T47D (cell line): ENCODE measurements around the gene KLHDC2.
"Not testable (repeated sequence)": the region's sequence is repeated elsewhere in the genome, so short reads cannot be mapped to it uniquely, and the experiment has no call there.

Experiments
- DNase-seq, 2 experiments: peaks; one replicate each; pipeline versions ENCODE4 v3.0.0 to v3.0.0-alpha.2; 2011 to 2012; ENCODE audit warnings: low read depth in 1 of 2, low spot score in 1 of 2
- JUND ChIP-seq: IDR thresholded peaks from 2 replicates; pipeline ENCODE4 v1.6.1; 2012; ENCODE audit warnings: low read depth
- in situ Hi-C: cut with HindIII; loops from 2 replicates; pipeline ENCODE4 v1.10.0; 2016; ENCODE audit warnings: low sequenced_read_pairs, low pct_unique_long_range_greater_than_20kb

KLHDC2 gene, protein sequence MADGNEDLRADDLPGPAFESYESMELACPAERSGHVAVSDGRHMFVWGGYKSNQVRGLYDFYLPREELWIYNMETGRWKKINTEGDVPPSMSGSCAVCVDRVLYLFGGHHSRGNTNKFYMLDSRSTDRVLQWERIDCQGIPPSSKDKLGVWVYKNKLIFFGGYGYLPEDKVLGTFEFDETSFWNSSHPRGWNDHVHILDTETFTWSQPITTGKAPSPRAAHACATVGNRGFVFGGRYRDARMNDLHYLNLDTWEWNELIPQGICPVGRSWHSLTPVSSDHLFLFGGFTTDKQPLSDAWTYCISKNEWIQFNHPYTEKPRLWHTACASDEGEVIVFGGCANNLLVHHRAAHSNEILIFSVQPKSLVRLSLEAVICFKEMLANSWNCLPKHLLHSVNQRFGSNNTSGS

DNA sequence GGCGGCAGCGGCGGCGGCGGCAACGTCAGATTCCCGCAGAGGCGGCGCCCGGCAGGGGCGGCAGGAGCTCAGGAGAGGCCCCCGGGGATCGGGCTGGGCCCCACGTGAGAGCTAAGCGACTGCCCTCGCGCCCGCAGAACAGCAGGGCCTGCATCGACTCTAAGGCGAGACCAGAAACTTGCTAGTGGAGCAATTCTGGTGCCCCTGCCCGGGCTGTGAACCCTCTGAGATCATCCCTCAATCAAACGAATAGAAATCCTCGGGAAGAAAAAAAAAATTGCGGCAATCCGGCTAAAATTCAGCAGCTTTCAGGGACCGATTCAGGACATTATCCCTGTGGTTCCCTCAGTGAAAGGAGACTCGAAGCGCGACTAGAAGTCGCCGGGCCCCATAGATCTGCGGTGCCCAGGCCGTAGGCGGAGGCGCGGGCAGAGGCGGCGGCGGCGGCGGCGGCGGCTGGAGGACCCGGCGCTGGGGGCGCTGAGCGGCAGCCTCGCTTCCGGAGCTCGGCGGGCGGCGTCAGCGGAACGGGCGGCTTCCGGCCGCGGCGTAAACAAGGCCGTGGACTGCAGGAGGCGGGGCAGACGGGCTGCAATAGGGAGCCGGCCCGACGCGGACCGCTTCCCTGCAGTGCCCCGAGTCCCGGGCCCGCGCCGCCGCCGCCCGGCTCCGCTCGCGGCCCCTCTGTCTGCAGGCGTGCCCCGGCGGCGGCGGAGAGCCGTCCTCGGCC lies at the start of gene KLHDC2:
Gene KLHDC2, plus strand, starts transcription at position 583 of the 730 bp plus-strand sequence. CDS start 316 bp downstream, outside the sequence.
- peak; percentile 76 to 93 for DNase-seq
- in situ Hi-C loops, result no loop called here
- no peak for TF ChIP-seq JUND

DNA sequence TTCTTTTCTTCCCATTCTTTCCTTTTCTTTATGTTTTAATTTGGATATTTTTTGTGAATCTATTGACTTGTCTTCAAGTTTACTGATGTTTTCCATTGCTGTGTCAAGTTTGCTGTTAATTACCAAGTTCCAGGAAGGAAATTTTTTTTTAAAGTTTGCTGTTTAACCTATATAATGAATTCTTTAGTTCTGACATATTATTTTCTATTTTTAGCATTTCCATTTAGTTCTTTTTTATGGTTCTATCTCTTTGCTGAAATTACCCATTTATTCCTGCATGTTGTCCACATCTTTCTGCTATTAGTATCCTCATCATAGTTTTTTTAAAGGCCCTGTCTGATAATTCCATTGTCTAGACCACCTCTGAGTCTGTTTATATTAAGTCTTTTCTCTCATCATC lies 47.2 kb upstream of the KLHDC2 start:
- no peak for DNase-seq
- no peak for TF ChIP-seq JUND
- in situ Hi-C loops, result no loop called here

DNA sequence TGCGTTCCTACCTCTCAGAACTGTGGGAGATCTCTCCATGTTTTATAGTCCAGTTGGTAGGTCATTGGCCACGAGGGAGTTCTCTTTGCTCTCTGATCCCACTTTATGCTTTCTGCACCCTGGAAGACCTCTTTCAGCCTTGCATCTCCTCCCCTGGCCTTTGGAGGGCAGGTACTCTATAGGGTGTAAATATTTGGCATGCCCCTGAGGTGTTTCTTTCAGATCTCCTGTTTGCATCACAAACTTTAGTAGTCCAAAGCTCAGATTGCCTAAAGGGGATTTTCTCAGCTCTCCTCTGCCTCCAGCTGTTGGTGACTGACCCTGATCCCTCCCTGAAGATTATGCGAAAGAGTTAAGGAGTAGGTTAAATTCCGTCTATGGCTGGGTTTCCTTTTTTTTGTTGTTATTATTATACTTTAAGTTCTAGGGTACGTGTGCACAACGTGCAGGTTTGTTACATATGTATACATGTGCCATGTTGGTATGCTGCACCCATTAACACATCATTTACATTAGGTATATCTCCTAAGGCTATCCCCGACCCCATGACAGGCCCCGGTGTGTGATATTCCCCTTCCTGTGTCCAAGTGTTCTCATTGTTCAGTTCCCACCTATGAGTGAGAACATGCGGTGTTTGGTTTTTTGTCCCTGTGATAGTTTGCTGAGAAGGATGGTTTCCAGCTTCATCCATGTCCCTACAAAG lies 46.1 kb upstream of the KLHDC2 start:
- peak; percentile 7 to 20 for DNase-seq
- in situ Hi-C loops, result not testable (repeated sequence)

DNA sequence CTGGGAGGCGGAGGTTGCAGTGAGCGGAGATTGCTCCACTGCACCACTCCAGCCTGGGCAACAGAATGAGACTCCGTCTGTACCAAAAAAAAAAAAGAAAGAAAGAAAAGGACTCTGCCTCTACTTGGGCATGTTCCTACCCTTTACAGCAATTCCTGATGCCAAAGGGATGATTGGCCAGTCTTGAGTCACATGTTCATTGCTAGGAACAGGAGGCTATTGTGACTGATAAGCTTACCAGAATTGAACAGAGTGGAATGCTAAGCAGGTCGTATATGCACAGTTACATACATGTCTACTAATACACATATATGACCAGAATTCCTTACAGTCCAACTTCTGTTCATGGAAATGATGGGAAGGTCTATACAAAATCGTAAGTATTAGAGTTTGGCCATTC lies 40.8 kb upstream of the KLHDC2 start:
- DNase-seq, result no peak
- no peak for TF ChIP-seq JUND
- in situ Hi-C loops, result no loop called here

DNA sequence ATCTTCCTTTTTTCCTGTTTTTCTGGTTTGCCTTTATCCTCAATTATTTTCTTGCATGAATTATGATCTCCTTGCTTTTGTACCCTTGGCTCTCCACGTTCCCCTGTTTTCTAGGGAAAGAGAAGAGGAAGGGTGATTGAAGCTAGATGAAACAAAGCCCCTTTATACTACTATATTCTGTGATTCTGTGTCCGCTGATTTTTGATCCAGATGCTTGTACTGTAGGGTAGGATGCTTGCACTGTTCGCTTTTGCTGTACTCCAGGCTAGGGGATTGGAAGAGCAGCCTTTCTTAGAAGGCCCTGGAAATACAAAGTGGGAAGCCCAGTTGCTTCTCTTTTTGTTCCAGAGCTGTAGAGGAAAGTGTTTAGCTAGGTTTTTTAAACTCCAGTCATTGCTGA lies 35.1 kb upstream of the KLHDC2 start:
- TF ChIP-seq JUND, result no peak
- in situ Hi-C loops, result no loop called here
- DNase-seq, result no peak

DNA sequence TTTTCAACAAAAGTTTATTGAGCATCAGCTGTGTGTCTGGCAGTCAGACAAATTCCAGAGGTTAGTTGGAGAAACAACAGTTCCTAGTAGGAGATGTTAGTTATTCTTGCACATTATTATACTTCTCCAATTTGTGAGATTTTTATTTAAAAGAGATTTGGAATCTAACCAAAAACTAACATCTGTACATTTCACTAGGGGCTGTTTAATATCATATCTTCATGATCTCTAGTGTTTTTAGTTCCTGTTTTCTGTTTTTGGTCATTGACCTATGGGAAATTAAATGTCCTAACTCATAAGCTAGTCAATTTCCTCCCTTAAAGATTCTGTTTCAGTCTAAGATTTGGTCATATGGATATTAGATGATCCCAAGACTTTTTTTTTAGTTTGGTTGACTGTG lies 34.1 kb upstream of the KLHDC2 start:
- in situ Hi-C loops, result no loop called here
- DNase-seq, result no peak
- no peak for TF ChIP-seq JUND

DNA sequence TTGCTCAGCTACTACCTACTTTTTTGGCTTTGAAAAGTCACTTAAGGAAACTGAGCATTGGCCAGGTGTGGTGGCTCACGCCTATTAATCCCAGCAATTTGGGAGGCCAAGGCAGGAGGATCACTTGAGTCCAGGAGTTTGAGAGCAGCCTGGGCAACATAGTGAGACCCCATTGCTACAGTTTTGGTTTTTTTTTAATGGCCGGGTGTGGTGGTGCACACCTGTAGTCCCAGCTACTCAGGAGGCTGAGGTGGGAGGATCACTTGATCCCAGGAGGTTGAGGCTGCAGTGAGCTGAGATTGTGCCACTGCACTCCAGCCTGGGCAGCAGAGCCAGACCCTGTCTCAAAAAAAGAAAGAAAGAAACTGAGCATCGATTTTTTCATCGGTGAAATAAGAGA lies 32.3 kb upstream of the KLHDC2 start:
- in situ Hi-C loops, DNase-seq: not testable (repeated sequence)

DNA sequence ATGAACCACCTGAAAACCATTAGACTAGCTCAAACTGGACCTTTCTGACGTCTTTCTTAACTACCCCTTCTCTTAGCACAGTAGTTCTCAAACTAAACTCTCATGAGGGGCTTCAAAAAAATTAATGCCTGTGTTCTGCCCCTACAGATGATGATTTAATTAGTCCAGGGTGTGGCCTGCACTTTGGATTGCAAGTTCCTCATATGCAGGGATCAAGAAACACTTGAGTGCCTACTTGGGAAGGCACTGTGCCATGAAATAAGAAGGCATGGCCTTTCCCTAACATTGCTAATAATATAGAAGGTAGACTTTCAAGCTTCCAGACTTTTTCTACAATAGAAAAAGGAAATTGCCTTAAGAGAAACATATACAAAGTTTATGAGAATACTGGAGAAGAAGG lies 22.8 kb upstream of the KLHDC2 start:
- no peak for TF ChIP-seq JUND
- DNase-seq, result no peak
- in situ Hi-C loops, result no loop called here

DNA sequence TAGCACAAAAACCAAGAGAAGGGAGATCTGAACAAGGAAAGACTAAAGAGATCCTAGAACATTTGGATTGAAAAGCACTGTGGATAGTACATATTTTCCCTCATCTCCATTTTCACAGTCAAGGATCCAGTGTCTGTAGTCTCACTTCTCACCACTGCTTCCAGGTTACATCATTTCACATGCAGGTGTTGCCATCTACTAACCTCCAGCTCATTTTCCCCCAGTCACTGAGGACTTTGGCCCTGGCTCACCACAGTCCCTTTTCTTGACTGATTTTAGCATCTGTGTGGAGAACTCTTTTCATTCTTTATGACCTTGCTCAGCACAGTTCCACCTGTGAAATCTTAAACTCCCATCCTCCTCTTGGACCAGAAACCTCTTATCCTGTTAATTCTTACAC lies 21.5 kb upstream of the KLHDC2 start:
- DNase-seq, in situ Hi-C loops: not testable (repeated sequence)

DNA sequence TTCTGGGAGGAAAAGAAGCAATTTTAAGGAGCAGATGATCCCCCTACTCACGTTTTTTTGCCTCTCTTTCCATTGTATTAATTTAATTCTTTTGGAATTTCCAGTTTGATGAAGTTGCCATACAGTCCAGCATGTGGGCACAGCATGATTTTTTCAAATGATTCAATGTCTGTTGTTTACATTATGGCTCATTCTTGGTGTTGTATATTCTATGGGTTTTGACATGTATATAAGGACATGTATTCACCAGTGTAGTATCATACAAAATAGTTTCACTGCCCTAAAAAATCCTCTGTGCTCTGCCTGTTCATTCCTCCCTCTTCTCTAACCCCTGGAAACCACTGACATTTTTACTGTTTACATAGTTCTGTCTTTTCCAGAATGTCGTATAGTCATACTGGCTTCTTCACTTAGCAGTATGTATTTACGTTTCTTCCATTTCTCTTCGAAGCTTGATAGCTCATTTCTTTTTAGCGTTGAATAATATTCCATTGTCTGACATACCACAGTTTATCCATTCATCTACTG lies 13.3 kb upstream of the KLHDC2 start:
- DNase-seq, result no peak
- in situ Hi-C loops, result no loop called here
- TF ChIP-seq JUND, result no peak

DNA sequence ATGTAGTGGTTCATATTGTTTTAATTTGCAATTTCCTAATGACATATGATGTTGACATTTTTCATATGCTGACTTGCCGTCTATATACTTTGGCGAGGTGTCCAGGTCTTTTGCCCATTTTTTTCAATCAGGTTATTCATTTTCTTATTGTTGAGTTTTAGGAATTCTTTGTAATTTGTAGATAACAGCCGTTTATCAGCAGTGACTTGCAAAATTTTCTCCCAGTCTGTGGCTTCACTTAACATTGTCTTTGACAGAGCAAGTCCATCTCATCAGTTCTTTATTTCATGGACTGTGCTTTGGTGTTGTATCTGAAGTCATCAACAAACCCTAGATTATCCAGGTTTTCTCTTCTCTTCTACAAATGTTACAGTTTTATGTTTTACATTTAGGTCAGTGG lies 12.6 kb upstream of the KLHDC2 start:
- no peak for TF ChIP-seq JUND
- in situ Hi-C loops, result no loop called here
- DNase-seq, result no peak

DNA sequence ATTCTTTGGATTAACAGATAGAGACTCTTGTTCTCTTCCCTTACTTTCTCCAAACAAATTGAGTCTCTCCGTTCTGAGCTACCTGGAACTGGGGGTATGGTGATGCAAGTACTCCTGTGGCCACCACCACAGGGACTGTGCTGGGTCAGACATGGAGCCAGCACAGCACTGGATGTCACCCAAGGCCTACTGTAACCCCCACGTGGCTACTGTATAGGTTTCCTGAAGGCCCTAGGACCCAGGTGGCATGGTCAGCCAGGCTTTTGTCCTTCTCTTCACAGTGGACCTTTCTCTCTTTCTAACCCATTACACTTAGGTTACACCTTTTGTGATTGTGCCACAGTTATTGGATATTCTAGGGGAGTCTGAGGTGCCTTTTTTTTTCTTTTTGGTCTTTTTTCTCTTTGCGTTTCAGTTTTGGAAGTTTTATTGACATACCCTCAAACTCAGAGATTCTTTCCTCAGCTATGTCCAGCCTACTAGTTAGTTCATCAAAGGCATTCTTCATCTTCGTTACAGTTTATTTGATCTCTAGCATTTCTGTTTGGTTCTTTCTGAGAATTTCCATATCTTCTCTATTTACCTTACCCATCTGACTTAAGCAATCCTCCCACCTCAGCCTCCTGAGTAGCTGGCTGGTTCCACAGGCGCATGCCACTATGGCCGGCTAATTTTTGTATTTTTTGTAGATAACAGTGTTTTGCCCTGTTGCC lies 6.0 kb upstream of the KLHDC2 start:
- in situ Hi-C loops, result no loop called here
- TF ChIP-seq JUND, result no peak
- no peak for DNase-seq

DNA sequence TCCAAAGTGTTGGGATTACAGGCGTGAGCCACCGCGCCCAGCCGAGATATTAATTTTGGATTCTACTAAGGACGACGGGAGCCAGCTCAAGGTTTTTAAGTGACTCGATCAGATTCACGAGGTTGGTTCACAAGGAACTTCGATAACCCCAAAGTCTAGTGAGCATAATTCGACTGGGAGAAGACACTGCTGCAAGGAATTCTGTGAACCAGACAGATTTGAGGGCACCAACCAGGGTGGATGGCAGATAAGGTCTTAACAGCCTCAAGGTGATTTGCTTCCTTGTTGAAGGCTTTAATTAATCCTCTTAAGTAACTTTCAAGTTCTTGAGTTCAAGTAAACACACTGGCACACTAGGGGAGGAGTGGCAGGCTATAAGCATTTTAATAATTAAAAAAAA lies 1.1 kb upstream of the KLHDC2 start:
- TF ChIP-seq JUND, result no peak
- in situ Hi-C loops, result no loop called here
- DNase-seq, result peak; percentile 23 to 66
